GM19043 (cell line): ENCODE data around the gene DUSP10.

Source experiments
- ATAC-seq: cut with Tn5 transposase; IDR thresholded peaks from one replicate; pipeline ENCODE4 v1.9.1; 2021; ENCODE audit warnings: low read depth; ENCODE audit not compliant: unreplicated experiment

The DUSP10 gene

DNA sequence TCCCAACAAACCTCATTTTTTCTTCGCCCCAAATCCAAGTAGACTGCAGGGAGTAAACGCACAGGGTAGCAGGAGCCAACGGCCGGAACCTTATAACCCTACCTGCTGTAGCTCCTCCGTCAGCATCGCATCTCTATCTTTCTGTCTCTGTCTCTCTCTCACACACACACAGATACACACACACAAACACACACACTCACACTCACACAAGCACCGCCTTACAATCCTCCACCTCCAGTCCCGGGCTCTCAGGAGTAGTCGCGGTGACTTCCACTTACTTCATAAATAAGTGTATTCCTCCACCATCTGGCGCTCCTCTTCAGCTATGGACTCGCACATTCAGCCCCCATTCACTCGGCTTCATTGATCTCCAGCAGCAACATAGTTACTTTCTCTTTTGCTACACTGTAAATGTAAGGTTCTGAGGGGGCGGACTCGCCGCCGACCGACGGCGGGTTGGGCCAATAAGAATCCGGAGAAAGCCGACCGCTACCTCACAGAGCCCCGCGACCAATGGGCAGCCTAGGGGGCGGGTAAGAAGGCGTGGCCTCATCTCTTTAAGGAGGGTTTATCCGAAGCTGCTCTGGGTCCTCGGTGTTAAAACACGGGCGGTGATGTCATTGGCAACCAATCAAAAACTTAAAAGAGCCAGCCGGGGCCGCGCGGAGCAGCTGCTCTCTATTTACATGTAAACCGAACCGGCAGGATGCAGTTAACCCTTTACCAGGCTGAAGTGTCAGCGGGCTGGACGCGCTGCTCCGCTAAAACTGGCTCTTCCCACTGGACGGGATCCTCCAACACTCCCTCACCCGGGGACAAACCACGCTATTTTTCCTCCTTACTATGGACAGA lies at the start of gene DUSP10:
Gene DUSP10 (minus strand): TSS at position 387 of the 852 bp plus-strand sequence. CDS start 2,345 bp downstream, outside the sequence.
- ATAC-seq: peak; percentile 79

DNA sequence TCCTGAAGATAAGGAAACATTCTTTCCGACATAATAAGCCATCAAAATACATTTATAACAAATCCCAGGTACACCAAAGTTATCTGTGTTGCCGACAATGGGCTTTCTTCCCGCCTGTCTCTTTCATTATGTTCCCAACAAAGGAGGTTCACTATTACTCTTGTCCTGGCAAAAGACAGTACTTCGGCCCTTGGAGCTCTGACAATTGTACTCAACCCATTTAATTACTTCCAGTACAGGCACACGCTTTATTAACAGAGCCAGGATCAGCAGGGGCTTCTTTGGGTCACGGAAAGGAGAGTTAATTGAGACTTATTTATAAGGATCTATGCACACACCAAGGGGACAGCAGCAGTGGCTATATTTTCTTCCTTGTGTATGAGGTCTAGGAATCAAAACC lies 46.6 kb upstream of the DUSP10 start:
- ATAC-seq: no peak

DNA sequence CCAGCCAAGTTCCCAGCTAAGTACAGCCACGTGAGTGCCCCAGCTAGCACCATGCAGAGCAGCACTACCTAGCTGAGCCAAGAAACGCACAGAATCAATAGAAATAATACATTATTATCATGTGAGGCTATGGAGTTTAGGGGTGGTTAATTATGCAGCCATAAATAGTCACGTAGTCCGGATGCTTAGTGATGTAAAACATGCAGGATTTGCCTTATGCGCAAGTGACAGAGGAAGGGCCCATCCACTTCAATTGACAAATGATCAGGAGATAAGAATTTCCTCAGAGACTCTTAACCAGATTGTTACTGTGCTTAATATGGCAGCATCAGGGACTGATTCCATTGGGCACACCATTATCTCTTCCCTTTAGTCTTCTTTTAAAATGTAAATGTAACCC lies 44.8 kb upstream of the DUSP10 start:
- no peak for ATAC-seq

GRCh38 chr1:221783936-221784335 lies 42.0 kb upstream of the DUSP10 start:
- no peak for ATAC-seq

GRCh38 chr1:221783437-221783836 lies 41.5 kb upstream of the DUSP10 start:
- no peak for ATAC-seq

DNA sequence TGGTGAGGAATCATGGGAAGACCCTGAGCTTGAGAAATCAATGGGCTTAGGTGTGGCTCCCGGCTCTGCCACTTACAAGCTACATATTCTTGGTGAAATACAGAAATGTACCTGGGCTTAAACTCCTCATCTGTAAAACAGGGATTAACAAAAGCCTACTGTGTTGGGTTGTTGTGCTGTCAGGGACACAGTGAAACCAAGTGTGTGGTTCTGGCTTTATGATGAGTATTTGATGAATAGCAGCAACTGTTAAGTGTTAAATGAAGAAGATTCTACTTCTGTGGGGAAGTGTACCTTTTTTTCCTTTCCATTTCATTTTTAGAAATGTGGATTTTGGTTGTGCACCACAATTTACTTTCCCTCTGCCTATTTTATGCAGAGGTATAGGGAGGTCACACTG lies 41.1 kb upstream of the DUSP10 start:
- no peak for ATAC-seq

GRCh38 chr1:221782477-221782876 lies 40.6 kb upstream of the DUSP10 start:
- no peak for ATAC-seq

DNA sequence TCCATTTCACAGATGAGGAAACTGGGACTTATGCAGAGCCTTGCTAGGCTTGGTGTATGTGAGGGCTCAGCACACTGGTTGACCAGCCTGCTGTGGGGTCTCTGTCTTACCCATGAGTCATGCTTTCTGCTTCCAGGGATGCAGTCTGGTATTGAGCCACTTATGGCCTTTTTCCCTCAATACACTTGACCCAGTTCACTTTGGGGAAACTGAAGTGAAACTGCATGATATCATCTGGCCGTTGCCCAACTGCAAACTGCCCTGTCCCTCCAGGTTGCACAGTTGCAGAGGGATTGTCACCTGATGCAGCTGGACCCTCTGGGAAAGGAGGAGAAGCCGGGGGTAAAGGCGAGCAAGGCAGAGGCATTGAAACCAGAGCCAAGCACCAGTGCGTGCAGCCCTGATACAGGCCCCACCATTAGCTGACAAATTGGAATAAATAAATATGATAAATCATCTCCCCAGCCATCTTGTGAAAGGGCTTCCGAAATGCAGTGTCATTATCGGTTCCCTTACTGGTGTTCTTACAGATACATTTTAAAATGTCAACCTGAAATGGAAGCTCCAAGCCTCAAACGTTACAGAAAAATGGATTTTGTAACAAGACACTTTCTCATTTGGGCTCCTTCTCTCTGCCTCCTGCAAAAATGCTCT lies 39.3 kb upstream of the DUSP10 start:
- ATAC-seq: no peak

DNA sequence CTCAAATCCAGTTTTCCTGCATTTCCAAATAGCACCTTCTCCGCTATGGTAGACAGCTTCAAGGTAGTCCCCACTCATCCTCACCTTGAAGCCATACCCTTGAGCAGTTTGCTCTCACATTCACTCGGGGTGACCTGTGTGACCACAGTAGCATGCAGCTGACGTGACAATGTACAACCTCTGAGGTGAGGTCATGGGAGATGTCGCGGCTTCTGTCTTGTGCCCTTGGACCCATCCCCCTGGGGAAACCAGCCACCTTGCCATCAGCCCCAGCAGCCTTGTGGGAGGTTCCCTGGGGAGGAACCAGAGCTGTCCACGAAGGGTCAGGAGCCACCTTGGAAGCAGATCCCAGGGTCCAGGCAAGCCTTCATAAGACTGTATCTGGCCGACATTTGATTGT lies 38.3 kb upstream of the DUSP10 start:
- no peak for ATAC-seq

DNA sequence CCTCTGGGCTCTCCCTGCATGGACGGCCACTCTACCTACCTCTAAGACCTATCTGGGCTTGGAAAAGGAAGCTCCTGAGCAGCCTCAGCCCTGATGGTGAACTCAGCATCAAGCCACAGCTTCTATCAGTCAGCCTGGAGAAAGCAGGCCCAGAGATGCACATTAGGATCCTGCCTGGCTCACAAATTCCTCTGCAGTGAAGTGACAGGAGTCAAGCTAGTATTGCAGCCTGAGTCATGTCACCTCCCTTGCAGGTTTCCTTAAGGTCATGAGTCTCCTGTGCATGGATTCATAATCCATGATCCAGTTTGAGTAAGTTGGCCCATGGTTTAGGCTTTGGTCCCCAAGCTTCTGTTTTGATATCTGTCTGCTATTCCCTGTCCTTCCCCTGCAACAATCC lies 37.9 kb upstream of the DUSP10 start:
- no peak for ATAC-seq

DNA sequence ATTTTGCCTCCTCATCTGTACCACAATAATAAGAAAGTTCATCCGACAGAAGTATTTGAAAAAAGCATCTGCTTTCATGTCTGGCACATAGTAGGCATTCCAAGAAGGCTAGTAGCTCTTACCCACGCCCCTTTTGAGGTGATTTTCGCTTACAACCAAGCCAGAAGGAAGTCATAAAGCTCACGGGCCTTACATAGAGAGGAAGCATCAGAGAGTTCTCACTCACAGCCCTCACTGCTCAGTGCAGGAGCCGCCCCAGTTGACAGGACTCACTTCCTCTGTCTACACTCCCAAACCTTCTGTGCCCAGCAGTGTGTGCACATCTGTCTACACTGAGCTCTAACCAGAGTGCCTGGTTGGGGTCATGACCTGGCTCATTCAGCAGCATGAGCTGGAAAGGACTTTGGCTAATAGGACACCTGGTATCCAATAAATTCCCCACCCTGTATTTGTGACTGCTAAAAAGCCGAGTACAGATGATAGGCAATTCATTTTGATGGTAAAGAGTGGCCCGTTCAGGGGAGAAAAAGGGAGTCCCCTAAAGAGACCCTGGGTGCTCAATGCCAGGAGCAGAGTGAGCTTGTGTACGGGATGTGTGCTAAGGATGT lies 36.8 kb upstream of the DUSP10 start:
- ATAC-seq: peak; percentile 31

DNA sequence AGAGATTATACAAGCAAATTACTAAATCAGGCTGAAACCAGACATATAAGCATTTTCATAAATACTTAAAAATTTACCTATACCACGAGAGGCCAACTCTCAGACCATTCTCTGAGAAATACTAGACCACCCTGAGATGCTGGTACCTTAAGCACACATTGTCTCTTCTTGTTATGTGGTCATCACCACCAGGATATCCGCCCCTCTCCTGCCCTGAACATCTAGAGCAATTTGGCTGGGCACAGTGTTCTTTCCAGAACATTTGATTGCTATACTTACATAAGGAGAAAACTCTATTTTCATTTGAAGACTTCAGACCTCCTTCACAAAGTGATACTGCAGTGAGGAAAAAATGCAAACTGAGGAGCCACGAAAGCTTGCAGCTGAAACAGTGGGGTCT lies 36.2 kb upstream of the DUSP10 start:
- ATAC-seq: peak; percentile 25

- peak; percentile 62 for ATAC-seq
Observed at GRCh38 chr1:221777431-221778072, 35.7 kb upstream of the DUSP10 start.

DNA sequence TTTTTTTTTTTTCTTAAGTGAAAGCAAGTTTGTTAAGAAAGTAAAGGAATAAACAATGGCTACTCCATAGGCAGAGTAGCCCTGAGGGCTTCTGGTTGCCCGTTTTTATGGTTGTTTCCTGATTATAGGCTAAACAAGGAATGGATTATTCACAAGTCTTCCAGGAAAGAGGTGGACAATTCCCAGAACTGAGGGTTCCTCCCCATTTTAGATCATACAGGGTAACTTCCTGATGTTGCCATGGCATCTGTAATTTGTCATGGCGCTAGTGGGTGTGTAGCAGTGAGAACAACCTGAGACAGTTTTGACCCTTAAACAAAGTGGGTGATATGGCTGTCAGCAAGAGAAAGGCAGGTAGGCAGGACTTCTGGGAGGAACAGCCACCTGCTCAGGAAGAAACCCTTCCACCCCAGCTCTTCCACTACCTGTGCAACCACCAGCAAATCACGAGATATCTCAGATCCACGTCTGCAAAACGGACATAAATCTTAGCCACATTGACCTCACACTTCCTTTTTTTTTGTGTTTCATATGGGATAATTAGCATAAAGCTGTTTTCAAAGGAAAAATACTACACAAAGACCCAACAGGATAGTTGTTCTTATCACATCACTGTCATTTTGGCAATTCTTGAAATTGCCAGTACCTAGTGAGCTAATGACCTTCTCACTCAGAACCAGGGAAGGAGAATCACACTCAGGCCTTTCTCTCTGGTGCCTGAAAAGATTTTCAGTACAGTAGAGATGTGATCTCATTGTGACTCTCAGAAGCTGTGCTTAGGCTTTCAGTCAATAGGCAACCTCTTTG lies 34.8 kb upstream of the DUSP10 start:
- peak; percentile 27 for ATAC-seq

- ATAC-seq: no peak
Observed at GRCh38 chr1:221775206-221775605, 33.3 kb upstream of the DUSP10 start.

DNA sequence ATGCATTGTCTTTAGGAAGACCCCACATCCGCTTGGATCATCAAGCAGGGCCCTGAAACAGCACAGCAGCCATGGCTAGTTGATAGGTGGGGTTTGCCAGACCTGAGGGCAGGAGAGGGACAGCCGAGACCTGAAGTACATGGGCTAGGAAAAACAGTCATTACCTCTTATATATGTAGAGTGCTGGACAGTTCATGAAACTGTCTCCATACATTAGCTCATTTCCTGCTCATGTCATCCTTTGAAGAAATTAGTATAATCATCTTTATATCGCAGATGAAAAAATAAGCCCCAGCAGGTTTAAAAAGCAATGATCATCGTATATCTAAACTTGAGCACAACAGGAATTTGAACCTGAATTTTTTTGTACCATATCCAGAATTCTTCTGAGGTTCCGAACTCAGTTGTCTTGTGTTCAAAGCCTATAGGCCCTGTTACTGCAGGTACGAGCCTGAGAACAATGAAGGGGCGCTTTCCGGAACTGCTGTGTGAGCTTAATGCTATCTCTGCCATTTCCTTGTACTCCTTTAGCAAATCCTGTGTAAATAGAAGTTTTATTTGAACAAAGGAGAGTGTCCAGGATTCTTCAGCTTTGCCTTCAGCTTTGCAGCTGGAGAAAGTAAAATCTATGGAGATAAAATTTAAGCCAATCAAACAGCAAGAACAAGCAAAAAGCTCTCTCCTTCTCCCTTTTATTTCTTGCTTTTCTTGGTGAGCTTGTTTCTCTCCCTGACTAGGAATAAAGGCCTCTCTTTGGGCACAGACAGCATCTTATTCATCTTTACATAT lies 32.4 kb upstream of the DUSP10 start:
- no peak for ATAC-seq

- ATAC-seq: no peak
Observed at GRCh38 chr1:221773383-221773782, 31.5 kb upstream of the DUSP10 start.

GRCh38 chr1:221772117-221772516 lies 30.2 kb upstream of the DUSP10 start:
- ATAC-seq: no peak

DNA sequence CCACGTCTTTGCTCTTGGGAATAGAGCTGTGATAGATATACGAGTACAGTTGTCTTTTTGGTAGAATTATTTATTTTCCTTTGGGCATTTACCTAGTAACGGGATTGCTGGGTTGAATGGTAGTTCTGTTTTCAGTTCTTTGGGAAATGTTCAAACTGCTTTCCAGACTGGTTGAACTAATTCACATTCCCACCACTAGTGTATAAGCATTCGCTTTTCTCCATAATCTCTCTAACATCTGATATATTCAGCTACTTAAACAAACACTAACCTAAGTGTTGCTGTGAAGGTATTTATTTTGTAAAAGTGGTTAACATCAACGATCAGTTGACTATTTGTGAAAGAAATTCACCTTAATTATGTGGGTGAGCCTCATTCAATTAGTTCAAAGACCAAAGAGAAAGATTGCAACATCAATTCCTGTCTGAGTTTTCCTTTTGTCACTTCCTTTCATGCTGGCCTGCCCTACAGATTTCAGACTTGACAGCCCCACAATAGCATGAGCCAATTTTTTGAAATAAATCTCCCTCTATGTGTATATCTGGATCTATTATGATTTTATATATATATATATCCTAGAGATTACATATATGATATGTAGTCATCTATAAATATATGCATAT lies 26.7 kb upstream of the DUSP10 start:
- ATAC-seq: no peak
